ENCODE measurements around the gene NOX3. TPM values are rescaled to one million over a fixed set of nuclear protein-coding genes. Genes with fewer than 3 reads are reported as not detected.

NOX3 gene
- polyA plus RNA-seq, 1 donor from 2014 or later, result 0.11 TPM

DNA sequence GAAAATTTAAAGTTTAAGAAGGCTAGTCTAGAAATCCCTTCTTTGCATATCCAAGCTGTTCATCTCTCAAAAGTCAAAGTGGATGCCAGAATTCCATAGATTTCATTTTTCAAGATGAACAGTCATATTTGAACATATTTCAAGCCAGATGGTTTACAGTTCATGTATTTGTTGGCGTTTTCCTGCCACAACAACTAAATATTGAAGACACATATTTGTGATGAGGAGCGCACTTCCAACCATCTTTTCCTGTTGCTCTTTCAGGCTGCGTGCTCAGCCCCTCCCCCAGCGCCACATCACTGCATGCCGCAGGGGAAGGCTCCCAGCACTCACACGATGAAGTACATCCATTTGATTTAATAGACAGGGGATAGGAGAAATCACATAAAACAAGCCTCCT lies 5.9 kb upstream of the NOX3 start:
- H3K9ac ChIP-seq (ENCODE audit: low read length), result no peak overlapping the region
- no peaks in the 10 kb centered on the region for H3K79me2 ChIP-seq (replicated peaks; ENCODE audit: insufficient read depth, low read length)
- TF ChIP-seq EP300 (conservative IDR thresholded peaks at IDR 0.05; ENCODE audit: poor library complexity, severe bottlenecking) (no peak), SMC3 (conservative IDR thresholded peaks at IDR 0.05; ENCODE audit: poor library complexity) (no peak), TAF1 (IDR thresholded peaks at IDR 0.05; ENCODE audit: low read depth) (no peak), RAD21 (conservative IDR thresholded peaks at IDR 0.05) (no peak), EZH2 (IDR thresholded peaks at IDR 0.05; ENCODE audit: borderline replicate concordance, insufficient read depth, low read length, poor library complexity, severe bottlenecking) (no peak), MXI1 (conservative IDR thresholded peaks at IDR 0.05; ENCODE audit: poor library complexity, severe bottlenecking) (no peak), POLR2AphosphoS5 (IDR thresholded peaks at IDR 0.05) (no peak)
- TF ChIP-seq, protein P1, sequence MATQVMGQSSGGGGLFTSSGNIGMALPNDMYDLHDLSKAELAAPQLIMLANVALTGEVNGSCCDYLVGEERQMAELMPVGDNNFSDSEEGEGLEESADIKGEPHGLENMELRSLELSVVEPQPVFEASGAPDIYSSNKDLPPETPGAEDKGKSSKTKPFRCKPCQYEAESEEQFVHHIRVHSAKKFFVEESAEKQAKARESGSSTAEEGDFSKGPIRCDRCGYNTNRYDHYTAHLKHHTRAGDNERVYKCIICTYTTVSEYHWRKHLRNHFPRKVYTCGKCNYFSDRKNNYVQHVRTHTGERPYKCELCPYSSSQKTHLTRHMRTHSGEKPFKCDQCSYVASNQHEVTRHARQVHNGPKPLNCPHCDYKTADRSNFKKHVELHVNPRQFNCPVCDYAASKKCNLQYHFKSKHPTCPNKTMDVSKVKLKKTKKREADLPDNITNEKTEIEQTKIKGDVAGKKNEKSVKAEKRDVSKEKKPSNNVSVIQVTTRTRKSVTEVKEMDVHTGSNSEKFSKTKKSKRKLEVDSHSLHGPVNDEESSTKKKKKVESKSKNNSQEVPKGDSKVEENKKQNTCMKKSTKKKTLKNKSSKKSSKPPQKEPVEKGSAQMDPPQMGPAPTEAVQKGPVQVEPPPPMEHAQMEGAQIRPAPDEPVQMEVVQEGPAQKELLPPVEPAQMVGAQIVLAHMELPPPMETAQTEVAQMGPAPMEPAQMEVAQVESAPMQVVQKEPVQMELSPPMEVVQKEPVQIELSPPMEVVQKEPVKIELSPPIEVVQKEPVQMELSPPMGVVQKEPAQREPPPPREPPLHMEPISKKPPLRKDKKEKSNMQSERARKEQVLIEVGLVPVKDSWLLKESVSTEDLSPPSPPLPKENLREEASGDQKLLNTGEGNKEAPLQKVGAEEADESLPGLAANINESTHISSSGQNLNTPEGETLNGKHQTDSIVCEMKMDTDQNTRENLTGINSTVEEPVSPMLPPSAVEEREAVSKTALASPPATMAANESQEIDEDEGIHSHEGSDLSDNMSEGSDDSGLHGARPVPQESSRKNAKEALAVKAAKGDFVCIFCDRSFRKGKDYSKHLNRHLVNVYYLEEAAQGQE (IDR thresholded peaks at IDR 0.05; ENCODE audit: borderline replicate concordance), result no peak
- TF ChIP-seq, protein P2, sequence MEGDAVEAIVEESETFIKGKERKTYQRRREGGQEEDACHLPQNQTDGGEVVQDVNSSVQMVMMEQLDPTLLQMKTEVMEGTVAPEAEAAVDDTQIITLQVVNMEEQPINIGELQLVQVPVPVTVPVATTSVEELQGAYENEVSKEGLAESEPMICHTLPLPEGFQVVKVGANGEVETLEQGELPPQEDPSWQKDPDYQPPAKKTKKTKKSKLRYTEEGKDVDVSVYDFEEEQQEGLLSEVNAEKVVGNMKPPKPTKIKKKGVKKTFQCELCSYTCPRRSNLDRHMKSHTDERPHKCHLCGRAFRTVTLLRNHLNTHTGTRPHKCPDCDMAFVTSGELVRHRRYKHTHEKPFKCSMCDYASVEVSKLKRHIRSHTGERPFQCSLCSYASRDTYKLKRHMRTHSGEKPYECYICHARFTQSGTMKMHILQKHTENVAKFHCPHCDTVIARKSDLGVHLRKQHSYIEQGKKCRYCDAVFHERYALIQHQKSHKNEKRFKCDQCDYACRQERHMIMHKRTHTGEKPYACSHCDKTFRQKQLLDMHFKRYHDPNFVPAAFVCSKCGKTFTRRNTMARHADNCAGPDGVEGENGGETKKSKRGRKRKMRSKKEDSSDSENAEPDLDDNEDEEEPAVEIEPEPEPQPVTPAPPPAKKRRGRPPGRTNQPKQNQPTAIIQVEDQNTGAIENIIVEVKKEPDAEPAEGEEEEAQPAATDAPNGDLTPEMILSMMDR (IDR thresholded peaks at IDR 0.05; ENCODE audit: poor library complexity, severe bottlenecking), result no peak
- H2AFZ ChIP-seq (ENCODE audit: low read depth, low read length), result no peak overlapping the region
- no peak overlapping the region for H3K27ac ChIP-seq (ENCODE audit: low read length)
- H3K4me2 ChIP-seq (ENCODE audit: low read length), result no peak overlapping the region
- H3F3A ChIP-seq (ENCODE audit: insufficient read depth, low read length, poor library complexity, severe bottlenecking), result no peaks in the 10 kb centered on the region
- no peaks in the 10 kb centered on the region for H3K36me3 ChIP-seq (ENCODE audit: insufficient read depth, low read length)
- no peaks in the 10 kb centered on the region for H3K9me2 ChIP-seq (ENCODE audit: insufficient read depth, low read length)
- peaks cover 3% of the 10 kb centered on the region for H3K9me3 ChIP-seq (ENCODE audit: low read length)
- no peaks in the 10 kb centered on the region for H4K20me1 ChIP-seq (ENCODE audit: insufficient read depth)
- no peaks in the 10 kb centered on the region for H3K27me3 ChIP-seq (ENCODE audit: insufficient read depth, low read depth, low read length)
- H3K4me3 ChIP-seq (ENCODE audit: low read length), result no peak overlapping the region

DNA sequence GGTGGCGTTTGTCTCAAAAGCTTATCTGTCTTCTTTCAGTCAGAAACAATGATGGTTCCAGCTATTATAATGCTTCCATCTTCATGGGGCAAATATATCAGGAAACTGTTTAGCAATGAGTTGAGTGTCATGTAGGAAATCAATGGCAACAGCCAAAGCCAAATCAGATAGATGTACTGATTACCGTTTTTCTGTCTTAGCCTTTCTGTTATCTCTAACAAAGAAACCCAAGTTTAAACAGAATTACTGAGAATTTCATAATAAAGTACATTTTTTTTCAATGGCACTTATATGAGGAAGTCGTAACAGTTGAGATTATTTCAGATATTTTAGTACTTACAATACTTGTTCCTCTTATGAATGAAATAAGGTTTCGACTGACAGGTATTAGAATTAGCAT lies 1.2 kb downstream of the NOX3 start:
- no peaks in the 10 kb centered on the region for H3K9me3 ChIP-seq (ENCODE audit: low read length)
- no peak overlapping the region for H3K27ac ChIP-seq (ENCODE audit: low read length)
- H4K20me1 ChIP-seq (ENCODE audit: insufficient read depth), result no peaks in the 10 kb centered on the region
- TF ChIP-seq MXI1 (conservative IDR thresholded peaks at IDR 0.05; ENCODE audit: poor library complexity, severe bottlenecking), result no peak
- TF ChIP-seq, protein P1 (IDR thresholded peaks at IDR 0.05; ENCODE audit: borderline replicate concordance), result no peak
- TF ChIP-seq EZH2 (IDR thresholded peaks at IDR 0.05; ENCODE audit: borderline replicate concordance, insufficient read depth, low read length, poor library complexity, severe bottlenecking), result no peak
- no peak for TF ChIP-seq SMC3 (conservative IDR thresholded peaks at IDR 0.05; ENCODE audit: poor library complexity)
- no peak for TF ChIP-seq EP300 (conservative IDR thresholded peaks at IDR 0.05; ENCODE audit: poor library complexity, severe bottlenecking)
- TF ChIP-seq POLR2AphosphoS5 (IDR thresholded peaks at IDR 0.05), result no peak
- TF ChIP-seq TAF1 (IDR thresholded peaks at IDR 0.05; ENCODE audit: low read depth), result no peak
- TF ChIP-seq RAD21 (conservative IDR thresholded peaks at IDR 0.05), result no peak
- no peak overlapping the region for H3K9ac ChIP-seq (ENCODE audit: low read length)
- H2AFZ ChIP-seq (ENCODE audit: low read depth, low read length), result no peak overlapping the region
- no peaks in the 10 kb centered on the region for H3K79me2 ChIP-seq (replicated peaks; ENCODE audit: insufficient read depth, low read length)
- H3K36me3 ChIP-seq (ENCODE audit: insufficient read depth, low read length), result no peaks in the 10 kb centered on the region
- H3K9me2 ChIP-seq (ENCODE audit: insufficient read depth, low read length), result no peaks in the 10 kb centered on the region
- no peak overlapping the region for H3K4me2 ChIP-seq (ENCODE audit: low read length)
- H3K27me3 ChIP-seq (ENCODE audit: insufficient read depth, low read depth, low read length), result no peaks in the 10 kb centered on the region
- H3K4me3 ChIP-seq (ENCODE audit: low read length), result no peak overlapping the region
- no peaks in the 10 kb centered on the region for H3F3A ChIP-seq (ENCODE audit: insufficient read depth, low read length, poor library complexity, severe bottlenecking)

Measured in neural cell (in vitro differentiated cells).